Parietal lobe (tissue), 1 donor: Measurements from ENCODE around the gene GLT6D1. TPM values are rescaled to one million over a fixed set of nuclear protein-coding genes. Genes with fewer than 3 reads are reported as not detected.

Experiments used
- total RNA-seq: library from RNA; depleted of rRNA; stranded (reverse); fragments of >200 nt; gene quantifications from one replicate; pipeline ENCODE4 v1.2.3, GENCODE V29; 2014

GLT6D1 gene, protein sequence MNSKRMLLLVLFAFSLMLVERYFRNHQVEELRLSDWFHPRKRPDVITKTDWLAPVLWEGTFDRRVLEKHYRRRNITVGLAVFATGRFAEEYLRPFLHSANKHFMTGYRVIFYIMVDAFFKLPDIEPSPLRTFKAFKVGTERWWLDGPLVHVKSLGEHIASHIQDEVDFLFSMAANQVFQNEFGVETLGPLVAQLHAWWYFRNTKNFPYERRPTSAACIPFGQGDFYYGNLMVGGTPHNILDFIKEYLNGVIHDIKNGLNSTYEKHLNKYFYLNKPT
- total RNA-seq = not detected

DNA sequence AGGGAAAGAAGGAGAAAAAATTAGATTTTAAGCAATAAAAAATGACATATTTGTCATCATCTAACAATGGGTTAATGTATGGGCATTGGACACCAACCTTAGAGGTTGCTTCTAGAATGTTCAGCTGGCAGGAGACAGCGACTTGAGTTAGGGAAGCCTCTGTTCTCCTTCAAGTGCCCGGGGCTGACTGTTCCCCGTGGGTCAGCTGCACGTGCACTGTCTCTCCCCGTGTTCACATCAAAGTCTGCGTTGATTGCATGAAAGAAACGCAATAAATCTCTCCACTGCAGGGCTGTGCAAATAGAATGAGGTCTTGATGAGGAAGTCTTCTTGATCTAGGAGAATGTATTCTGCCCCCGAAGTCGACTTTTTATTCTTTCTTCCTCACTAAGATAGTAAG is at the start of gene GLT6D1:
GLT6D1 (minus strand) TSS at position 345 of the 400 bp plus-strand sequence. CDS start 353 bp downstream, outside the sequence.

DNA sequence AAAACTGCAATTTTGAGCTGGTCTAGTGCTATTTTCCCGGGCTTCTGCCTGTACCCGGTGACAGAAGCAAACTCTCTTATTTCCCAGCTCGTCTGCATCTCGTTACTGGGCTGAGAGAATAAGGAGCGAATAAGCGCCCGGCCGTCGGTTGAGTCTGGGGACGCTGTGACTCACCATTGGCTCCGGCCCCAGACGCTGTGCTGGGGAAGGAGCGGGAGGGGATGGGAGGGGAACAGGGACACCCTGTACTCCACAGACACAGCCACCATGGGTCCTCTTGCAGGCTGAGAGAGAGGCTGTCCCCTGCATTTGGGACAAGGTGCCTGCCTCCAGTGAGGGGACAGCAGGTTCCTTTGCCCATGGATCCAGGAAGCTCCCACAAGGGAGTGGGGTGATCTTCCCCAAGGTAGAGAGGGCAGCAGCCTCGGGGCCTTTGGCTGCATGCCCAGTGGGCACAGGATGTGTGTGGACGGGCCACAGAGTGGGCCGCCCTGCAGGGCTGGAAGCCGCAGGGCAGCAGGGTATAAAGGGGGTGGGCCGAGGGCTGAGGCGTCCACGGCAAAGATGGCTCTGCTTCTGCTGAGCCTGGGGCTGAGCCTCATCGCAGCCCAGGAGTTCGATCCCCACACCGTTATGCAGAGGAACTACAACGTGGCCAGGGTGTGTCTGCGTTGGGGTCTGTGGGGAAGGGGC is 23.6 kb upstream of the GLT6D1 start, which contains the start of gene LCN9:
LCN9 (plus strand) TSS at position 552 of the 693 bp plus-strand sequence; CDS start at position 565, 13 bp downstream.

Other genes with a start within 250 kb of the GLT6D1 start
- 38.8 TPM for gene PPP1R26, start 159.8 kb downstream of the GLT6D1 start, total RNA-seq
- gene MRPS2, start 138.9 kb downstream of the GLT6D1 start, total RNA-seq = 16.0 TPM
- gene LCN1, start 118.1 kb downstream of the GLT6D1 start, total RNA-seq = not detected
- gene OBP2A, start 93.4 kb downstream of the GLT6D1 start, total RNA-seq = not detected
- gene PAEP, start 77.8 kb downstream of the GLT6D1 start, total RNA-seq = not detected
- not detected for gene LCN9, start 23.8 kb upstream of the GLT6D1 start, total RNA-seq
- not detected for gene SOHLH1, start 59.9 kb upstream of the GLT6D1 start, total RNA-seq
- 6.9 TPM for gene KCNT1, start 62.6 kb upstream of the GLT6D1 start, total RNA-seq